CD4-positive, alpha-beta T cell (primary cell): Measurements from ENCODE around the gene ERCC6L. TPM values are rescaled to one million over a fixed set of nuclear protein-coding genes. Genes with fewer than 3 reads are reported as not detected.

Experiments used
- ATAC-seq: fragments of 200-7000 bp; cut with Tn5 transposase; one replicate; pipeline ENCODE4 v1.10.0; 2022; ENCODE audit warnings: mild to moderate bottlenecking; ENCODE audit not compliant: poor library complexity
- CTCF ChIA-PET: fragments of 350-600 bp; sonication (Branson Sonifier 250); formaldehyde crosslinking; loops from one replicate; lab custom pipeline; 2021; ENCODE audit warnings: antibody characterized with exemption, inconsistent platforms; lab: Charles Lee
- POLR2A ChIA-PET: fragments of 350-600 bp; sonication (Branson Sonifier 250); formaldehyde crosslinking; loops from one replicate; lab custom pipeline; 2021; ENCODE audit warnings: antibody characterized with exemption, inconsistent platforms; lab: Charles Lee
- DNase-seq, 14 experiments: peaks; one replicate each; pipeline ENCODE4 v3.0.0-alpha.2; 2013 to 2020; ENCODE audit warnings: mixed read lengths in 2 of 14
- H3K27ac ChIP-seq, 2 donors: one replicate each; pipeline versions ENCODE4 v1.5.1 to v1.7.0; 2013; ENCODE audit warnings: low read length in 2 of 2, low read depth in 1 of 2, mild to moderate bottlenecking in 1 of 2
- H3K27me3 ChIP-seq, 2 experiments: 1 replicate in 1 of 2; 2 replicates in 1 of 2; pipeline versions ENCODE4 v1.6.1 to v1.7.0; 2013; ENCODE audit warnings: low read length in 2 of 2, control low read depth in 1 of 2, mild to moderate bottlenecking in 1 of 2, moderate library complexity in 1 of 2; ENCODE audit not compliant: insufficient read depth in 2 of 2, control insufficient read depth in 1 of 2
- H3K36me3 ChIP-seq: one replicate; pipeline ENCODE4 v1.6.1; 2013; ENCODE audit warnings: low read length, control low read depth; ENCODE audit not compliant: insufficient read depth
- H3K4me1 ChIP-seq: one replicate; pipeline ENCODE4 v1.6.1; 2013; ENCODE audit warnings: low read length, control low read depth; ENCODE audit not compliant: insufficient read depth
- H3K4me3 ChIP-seq: one replicate; pipeline ENCODE4 v1.5.1; 2013; ENCODE audit warnings: mild to moderate bottlenecking, low read length, moderate library complexity
- H3K9me3 ChIP-seq, 2 experiments: 1 replicate in 1 of 2; 2 replicates in 1 of 2; pipeline versions ENCODE4 v1.6.1 to v1.7.0; 2013; ENCODE audit warnings: low read length in 2 of 2, mild to moderate bottlenecking in 2 of 2, control low read depth in 1 of 2, moderate library complexity in 1 of 2; ENCODE audit not compliant: control insufficient read depth in 1 of 2, insufficient read depth in 1 of 2
- H3K27ac Mint-ChIP-seq: one replicate; pipeline ENCODE4 v1.8.0; 2020; ENCODE audit warnings: mixed read lengths
- H3K27me3 Mint-ChIP-seq: one replicate; pipeline ENCODE4 v1.8.0; 2021; ENCODE audit warnings: mixed read lengths
- H3K36me3 Mint-ChIP-seq: one replicate; pipeline ENCODE4 v1.8.0; 2021; ENCODE audit warnings: low read depth, mixed read lengths
- H3K4me1 Mint-ChIP-seq: one replicate; pipeline ENCODE4 v1.8.0; 2021; ENCODE audit warnings: low read depth, mixed read lengths
- H3K4me3 Mint-ChIP-seq: one replicate; pipeline ENCODE4 v1.8.0; 2020; ENCODE audit warnings: mild to moderate bottlenecking, mixed read lengths
- H3K9me3 Mint-ChIP-seq: one replicate; pipeline ENCODE4 v1.8.0; 2020; ENCODE audit warnings: mixed read lengths
- intact Hi-C, 2 experiments: fragments of 100-400 bp; cut with DNase I in 1 of 2; cut with micrococcal nuclease in 1 of 2; formaldehyde crosslinking; loops; one replicate each; pipeline versions ENCODE4 v1.15.1 to v1.9.0; 2023 to 2025; cut with DNase I, micrococcal nuclease
- total RNA-seq, 174 experiments: library from RNA in 2 of 174; stranded (reverse) in 2 of 174; gene quantifications; one replicate each; pipeline ENCODE4 v1.2.3 and lab custom pipeline; 2021 to 2026
- TF ChIP-seq, protein P1 (sequence below): fragments of 200-600 bp; IDR thresholded peaks from one replicate; pipeline ENCODE4 v1.8.0; 2022; ENCODE audit warnings: antibody characterized with exemption, mild to moderate bottlenecking

Gene ERCC6L
- total RNA-seq, 2 experiments from 2014 or later = 0.08 TPM; not detected in 1

DNA sequence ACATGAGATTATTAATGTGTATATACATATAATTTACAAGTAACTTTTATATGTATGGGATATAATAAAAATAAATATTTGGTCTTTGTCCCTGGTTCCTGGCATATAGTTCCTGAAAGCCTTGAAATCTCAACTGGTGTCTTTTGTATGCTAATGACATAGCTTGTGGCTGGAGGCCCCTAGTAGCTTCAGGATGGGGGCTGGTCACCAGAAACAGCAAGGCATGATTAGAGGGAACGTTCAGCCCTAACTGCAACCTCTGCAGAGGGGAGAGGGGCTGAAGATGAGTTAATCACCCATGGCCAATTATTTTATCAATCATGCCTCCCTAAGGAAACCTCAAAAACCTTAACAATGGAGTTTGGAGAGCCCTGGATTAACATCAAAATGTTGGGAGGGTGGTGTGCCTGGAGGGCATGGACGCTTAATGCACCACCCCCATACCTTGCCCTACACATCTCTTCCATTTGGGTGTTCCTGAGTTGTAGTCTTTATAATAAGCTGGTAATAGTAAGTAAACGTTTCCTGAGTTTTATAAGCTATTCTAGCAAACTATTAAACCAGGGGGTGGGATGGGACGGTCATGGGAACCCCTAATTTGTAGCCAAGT, 35.9 kb downstream of the ERCC6L start:
- ATAC-seq (no peak), DNase-seq (no peak)
- Histone ChIP-seq H3K27ac (no peak overlapping the region), H3K36me3 (peaks cover 6% of the 10 kb centered on the region), H3K9me3 (no peaks in the 10 kb centered on the region), H3K4me3 (no peak overlapping the region), H3K27me3 (no peaks in the 10 kb centered on the region), H3K4me1 (no peaks in the 10 kb centered on the region)
- TF ChIP-seq, protein P1, sequence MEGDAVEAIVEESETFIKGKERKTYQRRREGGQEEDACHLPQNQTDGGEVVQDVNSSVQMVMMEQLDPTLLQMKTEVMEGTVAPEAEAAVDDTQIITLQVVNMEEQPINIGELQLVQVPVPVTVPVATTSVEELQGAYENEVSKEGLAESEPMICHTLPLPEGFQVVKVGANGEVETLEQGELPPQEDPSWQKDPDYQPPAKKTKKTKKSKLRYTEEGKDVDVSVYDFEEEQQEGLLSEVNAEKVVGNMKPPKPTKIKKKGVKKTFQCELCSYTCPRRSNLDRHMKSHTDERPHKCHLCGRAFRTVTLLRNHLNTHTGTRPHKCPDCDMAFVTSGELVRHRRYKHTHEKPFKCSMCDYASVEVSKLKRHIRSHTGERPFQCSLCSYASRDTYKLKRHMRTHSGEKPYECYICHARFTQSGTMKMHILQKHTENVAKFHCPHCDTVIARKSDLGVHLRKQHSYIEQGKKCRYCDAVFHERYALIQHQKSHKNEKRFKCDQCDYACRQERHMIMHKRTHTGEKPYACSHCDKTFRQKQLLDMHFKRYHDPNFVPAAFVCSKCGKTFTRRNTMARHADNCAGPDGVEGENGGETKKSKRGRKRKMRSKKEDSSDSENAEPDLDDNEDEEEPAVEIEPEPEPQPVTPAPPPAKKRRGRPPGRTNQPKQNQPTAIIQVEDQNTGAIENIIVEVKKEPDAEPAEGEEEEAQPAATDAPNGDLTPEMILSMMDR = no peak
- Mint-ChIP-seq H3K4me3 (no peak overlapping the region), H3K27me3 (no peaks in the 10 kb centered on the region), H3K9me3 (no peaks in the 10 kb centered on the region), H3K4me1 (no peaks in the 10 kb centered on the region), H3K27ac (no peak overlapping the region), H3K36me3 (peaks cover 44% of the 10 kb centered on the region)
- ChIA-PET POLR2A (no interaction called here), CTCF (no interaction called here)
- intact Hi-C loops = no loop called here

DNA sequence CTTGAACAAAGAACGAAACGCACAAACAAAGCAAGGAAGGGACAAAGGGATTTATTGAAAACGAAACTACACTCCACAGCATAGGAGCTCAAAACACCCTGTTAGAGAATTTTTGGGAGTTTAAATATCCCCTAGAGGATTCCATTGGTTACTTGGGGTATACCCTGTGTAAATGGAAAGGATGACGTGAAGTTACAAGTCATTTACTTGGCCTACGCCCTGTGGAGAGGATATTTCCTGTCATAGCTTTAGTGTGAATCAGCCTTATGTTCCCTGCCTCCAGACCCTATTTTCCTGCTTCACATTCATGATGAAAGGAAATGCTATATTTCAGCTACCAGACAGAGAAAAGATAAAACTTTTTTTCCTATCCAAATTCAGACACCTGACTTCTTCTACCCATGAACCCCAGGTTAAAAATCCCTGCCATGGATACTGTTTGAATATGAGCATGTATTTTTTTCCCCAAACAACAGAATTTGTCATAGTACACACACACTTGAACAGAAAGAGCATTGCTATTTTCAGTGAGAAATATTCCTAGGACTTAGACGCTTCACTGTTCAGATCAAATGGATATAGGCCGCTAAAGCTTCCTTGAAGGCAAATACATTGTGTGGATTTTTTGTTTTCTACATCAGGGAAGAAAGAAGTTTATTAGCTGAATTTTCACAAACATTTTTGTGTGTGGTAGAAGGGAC, 36.8 kb downstream of the ERCC6L start:
- Histone ChIP-seq H3K4me1 (no peaks in the 10 kb centered on the region), H3K9me3 (no peaks in the 10 kb centered on the region), H3K27me3 (no peaks in the 10 kb centered on the region), H3K27ac (no peak overlapping the region), H3K4me3 (no peak overlapping the region), H3K36me3 (peaks cover 6% of the 10 kb centered on the region)
- no peaks in the 10 kb centered on the region for H3K9me3 Mint-ChIP-seq
- H3K27me3 Mint-ChIP-seq = no peaks in the 10 kb centered on the region
- ChIA-PET POLR2A (no interaction called here), CTCF (no interaction called here)
- H3K4me3 Mint-ChIP-seq = no peak overlapping the region
- TF ChIP-seq, protein P1 = no peak
- H3K4me1 Mint-ChIP-seq = no peaks in the 10 kb centered on the region
- intact Hi-C loops = no loop called here
- H3K36me3 Mint-ChIP-seq = peaks cover 53% of the 10 kb centered on the region
- ATAC-seq (no peak), DNase-seq (no peak)
- H3K27ac Mint-ChIP-seq = no peak overlapping the region

DNA sequence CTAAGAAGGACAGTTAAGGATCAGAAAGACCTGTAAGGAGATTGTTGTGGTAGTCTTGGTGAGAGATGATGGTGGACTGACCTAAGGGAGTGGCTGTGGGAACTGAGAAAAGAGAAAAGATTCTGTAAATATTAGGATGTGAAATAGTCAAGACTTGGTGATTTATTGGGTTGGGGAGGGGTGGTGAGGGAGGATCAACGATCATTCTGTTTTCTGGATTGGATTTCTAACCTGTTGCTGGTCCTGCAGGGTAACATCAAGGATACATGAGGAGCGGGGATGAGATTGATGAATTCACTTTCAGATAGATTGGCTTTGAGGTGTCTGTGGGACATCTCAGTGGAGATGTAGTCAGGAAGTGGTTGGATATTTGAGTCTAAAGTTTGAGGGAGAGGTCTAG, 55.9 kb downstream of the ERCC6L start:
- H3K27ac ChIP-seq = no peak overlapping the region
- intact Hi-C loops = loop anchor here in 1 of 2 experiments (5.0 to 10.0 kb wide), 2 partner anchors 94 to 1762 kb away; partner anchors contain the start of gene RPS4X
- ATAC-seq (no peak), DNase-seq (no peak)
- POLR2A ChIA-PET = interaction anchor here (2.4 kb wide), 1 partner anchor 94 kb away, joined by 33 read pairs; the partner anchor contains the start of gene RPS4X
- no peaks in the 10 kb centered on the region for H3K9me3 ChIP-seq
- TF ChIP-seq, protein P1 = no peak
- Mint-ChIP-seq H3K4me1 (peaks cover 19% of the 10 kb centered on the region), H3K36me3 (peaks cover 12% of the 10 kb centered on the region), H3K9me3 (no peaks in the 10 kb centered on the region), H3K27ac (no peak overlapping the region), H3K4me3 (no peak overlapping the region), H3K27me3 (no peaks in the 10 kb centered on the region)
- peaks cover 5% of the 10 kb centered on the region for H3K36me3 ChIP-seq
- CTCF ChIA-PET = no interaction called here
- H3K4me1 ChIP-seq = peaks cover 17% of the 10 kb centered on the region
- no peak overlapping the region for H3K4me3 ChIP-seq
- H3K27me3 ChIP-seq = no peaks in the 10 kb centered on the region
